Activated naive CD4-positive, alpha-beta T cell treated with anti-CD3 and anti-CD28 coated beads, Interleukin-2, amount 50 U/mL, for 16 hours (primary cell): Measurements from ENCODE around the gene HSP90B1.

ENCODE experiments used
- DNase-seq: peaks from one replicate; pipeline ENCODE4 v3.0.0-alpha.2; 2020

The HSP90B1 gene

GRCh38 chr12:103978384-103978982 is 48.3 kb downstream of the HSP90B1 start:
- no peak for DNase-seq

- DNase-seq = no peak
Observed at GRCh38 chr12:103986829-103987228, 56.6 kb downstream of the HSP90B1 start.

- no peak for DNase-seq
Observed at GRCh38 chr12:103994235-103994634, 64.0 kb downstream of the HSP90B1 start.

GRCh38 chr12:103996595-103996994 is 66.4 kb downstream of the HSP90B1 start:
- DNase-seq = no peak

GRCh38 chr12:103997286-103997900 is 67.2 kb downstream of the HSP90B1 start:
- no peak for DNase-seq
